NCI-H2196 (cell line): ENCODE data around the gene ISG20L2.

Experiments used
- DNase-seq: peaks from one replicate; lab custom pipeline; 2025; ENCODE audit not compliant: unreplicated experiment; lab: John Stamatoyannopoulos, UW

The ISG20L2 gene

DNA sequence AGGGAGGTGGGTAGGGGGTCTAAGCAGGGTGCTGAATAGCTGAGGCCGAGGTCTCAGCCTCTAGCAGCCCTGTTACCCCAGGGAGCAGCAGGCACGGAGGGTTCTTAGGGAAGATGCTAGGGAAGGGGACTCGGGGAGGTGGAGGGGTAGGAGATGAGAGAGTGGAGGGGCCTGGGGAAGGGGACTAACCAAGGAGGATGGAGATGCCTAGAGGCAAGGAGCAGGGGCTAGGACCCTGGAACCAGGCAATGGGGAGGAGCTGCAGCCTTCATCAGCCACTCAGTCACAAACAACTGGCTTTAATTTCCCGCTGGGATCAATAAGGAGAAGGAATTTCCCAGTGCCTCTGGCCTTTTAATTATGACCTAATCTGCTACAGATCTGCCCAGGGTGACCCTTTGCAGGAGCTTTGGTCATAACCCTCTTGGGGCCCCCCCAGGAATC is 20.3 kb downstream of the ISG20L2 start:
- DNase-seq = no peak

DNA sequence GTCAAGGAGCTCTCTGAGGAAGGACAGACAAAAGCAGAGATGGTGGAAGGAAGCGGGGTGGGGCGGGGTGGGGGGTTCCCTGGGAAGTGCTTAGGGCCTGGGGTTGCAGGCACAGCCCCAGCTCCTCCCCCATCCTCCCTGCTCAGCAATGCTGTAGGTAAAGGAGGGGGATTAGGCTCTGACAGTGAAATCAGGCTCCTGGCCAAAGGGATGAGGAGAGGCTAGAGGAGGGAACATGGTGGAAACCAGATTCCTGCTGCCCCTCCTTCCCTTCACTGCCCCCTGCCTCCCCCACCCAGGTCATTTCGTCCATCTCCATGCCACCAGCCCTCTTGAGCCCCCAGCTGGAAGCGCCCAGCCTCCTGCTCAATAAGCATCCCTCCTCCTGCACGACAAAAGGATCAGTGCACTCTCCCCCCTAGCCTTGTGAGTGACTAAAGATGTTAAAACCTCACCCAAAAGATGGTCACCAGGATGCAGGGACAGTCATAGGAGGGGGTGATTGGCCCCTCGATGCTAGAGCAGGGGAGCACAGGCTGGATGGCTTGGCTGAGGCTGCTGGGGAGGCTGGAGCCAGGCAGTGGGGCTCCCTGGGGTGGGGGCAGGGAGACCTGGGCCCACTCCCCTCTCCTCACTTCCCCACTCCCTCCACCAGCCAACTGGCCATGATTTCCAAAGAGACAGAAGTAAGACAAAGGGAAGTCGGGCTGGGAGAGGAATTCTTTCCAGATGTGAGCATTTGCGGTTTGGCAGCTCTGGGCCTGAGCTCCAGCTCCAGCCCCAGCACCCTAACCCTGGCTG is 20.9 kb downstream of the ISG20L2 start:
- DNase-seq = no peak

DNA sequence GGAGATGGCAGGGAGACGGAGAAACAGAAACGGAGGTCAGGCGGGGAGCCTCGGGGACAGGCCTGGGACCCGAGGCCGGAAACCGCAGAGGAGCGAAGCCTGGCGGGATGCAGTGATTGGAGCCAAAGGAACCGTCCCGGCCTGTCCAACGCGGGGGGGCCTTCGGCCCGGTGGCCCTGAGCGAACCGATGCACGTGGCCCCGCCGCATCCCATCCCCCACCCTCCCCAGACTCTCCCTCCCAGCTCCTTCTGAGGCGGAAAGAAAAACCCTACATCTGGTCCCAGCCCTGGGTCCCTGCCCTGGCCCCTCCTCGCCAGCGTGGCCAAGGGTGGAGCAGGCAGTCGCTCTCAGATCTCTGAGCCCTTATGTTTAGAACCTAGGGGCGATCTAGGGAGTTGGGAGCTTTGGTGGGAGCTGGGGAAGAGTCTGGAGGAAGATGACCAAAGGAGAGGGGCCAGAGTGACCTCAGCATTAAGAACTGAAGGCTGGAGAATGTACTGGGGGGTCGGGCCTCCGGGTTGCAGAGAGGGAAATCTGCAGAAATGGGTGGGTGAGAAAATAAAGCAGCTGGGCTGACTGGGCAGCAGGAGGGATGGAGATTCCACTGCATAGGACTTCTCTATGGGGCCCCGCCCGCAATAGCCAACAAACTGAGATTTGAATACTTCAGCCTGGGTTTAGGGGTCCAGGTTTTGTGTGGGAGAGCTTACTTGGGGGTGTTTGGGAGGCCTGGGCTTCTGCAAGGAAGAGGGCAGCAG is 21.7 kb downstream of the ISG20L2 start:
- DNase-seq = no peak

DNA sequence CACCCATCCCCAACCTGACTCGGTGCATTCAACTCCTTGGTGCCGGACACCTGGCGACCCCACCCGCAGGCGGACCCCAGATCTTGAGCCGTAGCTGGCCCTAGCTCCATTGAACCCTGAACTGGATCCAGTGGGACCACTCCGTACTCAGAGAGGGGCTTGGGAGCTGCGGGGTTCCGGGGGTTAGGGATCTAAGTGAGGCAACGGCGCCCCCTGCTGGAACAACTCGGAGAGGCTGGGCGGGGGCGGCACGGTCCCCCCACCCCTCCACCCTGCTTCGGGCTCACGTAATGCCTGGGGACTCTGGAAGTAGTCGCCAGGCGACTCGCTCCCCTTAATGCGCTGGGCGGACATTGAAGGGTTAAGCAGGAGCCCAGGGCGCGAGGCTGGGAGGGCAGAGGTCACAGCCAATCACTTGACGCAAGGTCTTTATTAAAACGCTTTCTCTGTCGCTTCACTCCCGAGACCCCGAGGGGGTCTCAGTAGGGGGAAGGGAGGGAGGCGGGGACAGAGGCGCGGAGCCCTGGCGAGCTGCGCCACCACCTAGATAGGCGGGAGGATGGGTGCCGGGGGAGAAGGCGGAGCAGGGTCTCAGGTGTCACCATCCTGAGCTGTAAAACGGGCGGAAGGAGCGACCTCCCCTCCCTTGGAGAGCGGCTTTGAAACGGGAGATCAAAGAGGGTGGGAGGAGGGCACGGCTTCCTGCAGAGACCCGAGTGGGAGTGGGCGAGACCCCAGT is 22.5 kb downstream of the ISG20L2 start:
- DNase-seq = peak; percentile 71

DNA sequence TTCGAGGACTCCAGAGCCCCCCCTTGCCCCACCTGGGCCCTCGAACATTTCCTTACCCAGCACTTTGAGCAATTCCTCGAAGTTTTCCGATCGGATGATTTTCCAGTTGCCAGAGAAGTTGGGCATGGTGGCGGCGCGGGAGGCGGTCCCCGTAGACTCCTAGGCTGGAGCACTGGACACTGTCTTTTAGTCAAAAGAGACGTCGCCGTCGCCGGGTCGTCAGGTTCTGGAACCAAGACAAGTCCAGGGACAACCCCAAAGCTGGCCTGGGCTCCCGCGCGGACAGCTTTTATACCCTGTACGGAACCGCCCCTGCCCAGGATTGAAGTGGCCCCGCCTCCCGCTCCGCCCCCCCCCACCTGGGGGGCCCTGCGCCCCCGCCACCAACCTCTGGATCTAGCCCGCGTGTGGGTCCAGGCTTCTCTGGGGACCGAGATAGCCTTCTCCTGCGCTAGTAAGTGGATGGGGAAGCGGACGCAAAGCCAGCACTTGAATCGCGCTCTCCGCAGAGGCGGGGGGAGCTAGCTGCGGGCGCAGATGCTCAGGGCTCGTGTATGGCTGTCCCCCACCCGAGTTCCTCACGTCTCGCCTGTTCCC is 23.1 kb downstream of the ISG20L2 start, which contains the start of gene CRABP2:
Gene CRABP2, minus strand, starts transcription at position 263 of the 597 bp plus-strand sequence. Its CDS starts 137 bp downstream, at position 126.
- no peak for DNase-seq

DNA sequence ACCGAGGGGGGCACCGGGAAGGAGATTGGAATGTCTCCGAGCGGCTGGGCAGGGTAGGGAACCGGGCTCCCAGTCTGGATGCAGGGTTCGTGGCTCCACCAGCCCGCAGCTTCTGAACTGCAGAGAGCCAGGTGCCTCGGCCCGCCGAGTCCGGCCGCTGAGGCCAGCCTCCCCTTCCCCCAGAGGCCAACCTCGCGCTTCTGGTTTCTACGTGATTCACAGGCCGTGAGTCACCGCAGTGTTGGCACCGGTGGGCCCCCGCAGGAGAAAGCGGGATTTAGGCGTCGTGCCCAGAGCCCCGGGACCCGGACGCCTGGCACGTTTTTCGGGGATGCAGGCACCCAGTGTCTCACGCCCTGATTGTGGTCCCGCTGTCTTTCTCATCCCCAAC is 23.6 kb downstream of the ISG20L2 start:
- DNase-seq = no peak

DNA sequence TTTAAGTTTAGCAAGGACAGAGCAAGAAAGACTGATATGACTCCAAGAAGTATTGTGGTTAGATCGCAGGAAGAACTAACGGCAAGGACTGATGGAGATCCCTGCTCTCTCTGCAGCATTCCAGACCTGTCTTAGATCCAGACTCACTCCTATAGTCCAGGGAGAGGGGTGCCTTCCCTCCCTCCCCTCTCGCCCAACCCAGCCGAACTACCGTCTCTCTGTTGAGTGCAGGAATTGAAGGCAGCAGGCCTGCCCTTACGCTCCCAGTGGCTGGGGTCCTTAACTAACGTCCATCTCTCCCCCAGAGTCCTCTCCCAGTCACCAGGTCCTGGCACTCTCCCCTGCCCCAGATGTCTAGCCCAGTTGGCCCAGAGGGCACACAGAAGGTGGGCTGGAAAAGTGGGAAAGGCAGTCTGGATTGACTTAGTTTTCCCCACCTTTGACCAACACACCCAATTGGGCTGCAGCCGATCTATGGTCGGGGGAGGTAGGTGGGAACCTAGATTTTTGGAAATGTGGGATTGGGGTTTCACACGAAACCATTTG is 24.3 kb downstream of the ISG20L2 start:
- no peak for DNase-seq

DNA sequence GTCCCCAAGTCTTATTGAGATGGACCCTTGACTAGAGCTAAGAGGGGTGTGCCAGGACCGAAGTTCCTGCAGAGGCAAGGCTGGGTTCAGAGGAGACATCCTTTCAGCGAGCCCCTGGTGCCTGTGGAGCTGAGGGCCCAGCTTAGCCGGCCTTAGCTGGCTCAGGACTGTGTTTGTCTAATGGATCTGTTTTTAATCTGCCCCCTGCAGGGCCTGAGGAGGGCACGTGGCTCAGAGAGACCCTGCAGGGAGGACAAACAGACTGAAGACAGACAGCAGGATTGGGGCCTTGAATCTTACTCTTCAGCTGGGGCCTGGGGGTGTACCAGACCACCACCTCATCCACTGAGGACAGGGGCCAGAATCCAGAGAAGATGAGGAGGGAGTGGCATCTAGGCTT is 24.8 kb downstream of the ISG20L2 start:
- no peak for DNase-seq

DNA sequence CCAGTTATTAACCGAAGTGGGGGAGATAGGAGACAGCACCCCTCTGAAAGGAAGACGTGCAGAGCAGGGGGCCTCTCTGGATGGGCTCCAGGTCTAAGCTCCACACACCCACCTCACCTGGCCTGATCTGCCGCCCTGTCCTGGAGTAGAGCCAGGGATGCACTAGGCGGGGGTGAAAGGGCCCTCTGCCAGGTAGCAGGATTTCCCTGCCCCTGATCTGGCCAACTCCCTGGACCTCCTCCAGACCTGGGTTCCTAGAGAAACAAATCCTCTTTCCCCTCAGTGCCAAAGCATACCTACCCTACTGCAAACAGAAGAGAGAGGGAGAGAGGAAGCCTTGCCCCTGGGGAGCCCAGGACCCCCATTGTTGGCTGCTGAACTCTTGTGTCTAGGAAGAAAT is 25.2 kb downstream of the ISG20L2 start:
- DNase-seq = peak; percentile 29

DNA sequence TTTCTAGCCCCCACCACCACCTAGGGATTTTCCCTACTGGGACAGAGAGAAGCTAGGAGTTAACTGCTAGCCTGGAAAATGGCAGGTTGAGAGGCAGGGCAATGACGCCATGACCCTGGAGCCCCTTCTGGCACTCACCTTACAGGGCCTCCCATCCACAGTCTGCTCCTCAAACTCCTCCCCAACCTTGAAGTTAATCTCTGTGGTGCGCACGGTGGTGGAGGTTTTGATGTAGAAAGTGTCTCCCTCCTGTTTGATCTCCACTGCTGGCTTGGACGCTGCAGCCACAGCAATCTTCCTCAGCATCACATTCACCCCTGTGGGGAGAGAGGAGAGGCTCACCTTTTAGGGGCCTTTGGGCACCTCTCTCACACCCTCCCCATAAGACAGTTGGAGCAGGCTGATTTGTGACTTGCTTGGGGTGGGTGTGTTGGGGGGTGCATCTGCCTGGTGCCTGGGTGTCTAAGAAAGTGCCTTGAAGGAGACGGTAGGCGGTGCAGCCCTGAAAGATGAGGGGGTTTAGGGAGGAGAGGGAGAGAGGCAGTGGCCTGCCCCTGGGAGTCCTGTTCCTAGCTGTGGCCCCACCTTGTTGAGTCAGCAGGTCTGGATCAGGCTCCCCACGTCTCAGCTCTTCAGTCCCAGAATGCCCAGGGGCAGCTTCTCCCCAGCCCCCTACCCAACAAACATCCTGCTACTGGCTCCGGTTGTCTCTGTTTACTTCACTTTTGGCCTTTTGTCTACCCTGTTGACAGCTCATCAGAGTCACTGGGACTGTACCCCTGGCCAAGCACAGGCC is 27.6 kb downstream of the ISG20L2 start:
- DNase-seq = no peak

DNA sequence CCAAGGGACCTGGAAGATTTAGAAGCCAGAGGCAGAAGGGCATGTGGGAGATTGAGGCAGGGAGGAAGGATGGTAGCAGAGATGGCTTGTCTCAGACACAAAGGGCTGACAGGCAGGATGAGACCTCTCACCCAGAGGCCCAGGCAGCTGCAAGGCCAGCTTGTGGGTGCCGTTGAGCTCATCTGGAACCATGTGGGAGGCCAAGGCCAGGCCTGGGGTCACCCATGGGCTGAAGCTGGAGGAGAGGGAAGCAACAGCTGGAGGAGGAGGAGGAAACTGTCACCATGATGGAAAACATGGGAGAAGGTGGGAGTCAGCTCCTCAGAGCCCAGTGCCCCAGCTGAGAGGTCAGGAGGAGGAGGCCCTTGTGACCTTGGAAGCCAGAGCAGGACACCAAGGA is 29.6 kb downstream of the ISG20L2 start:
- no peak for DNase-seq

DNA sequence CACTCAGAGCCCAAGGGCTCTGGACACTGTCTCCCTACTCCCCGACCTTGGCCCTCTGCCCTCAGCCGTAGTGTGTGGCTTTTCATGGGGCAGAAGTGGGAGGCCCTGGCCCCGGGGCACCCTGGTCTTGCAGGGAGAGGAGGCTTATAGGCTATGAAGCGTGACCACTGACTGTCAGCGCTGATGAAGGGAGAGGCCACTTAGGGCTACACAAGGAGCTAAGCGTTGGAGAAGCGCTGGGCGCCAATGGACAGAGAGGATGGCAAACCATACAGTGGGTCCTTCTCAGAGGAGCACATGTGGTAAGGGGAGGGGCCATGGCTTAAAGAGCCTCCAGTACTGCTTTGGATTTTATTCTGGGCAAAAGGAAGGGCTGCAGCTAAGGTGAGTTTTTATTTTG is 31.1 kb downstream of the ISG20L2 start:
- DNase-seq = no peak

DNA sequence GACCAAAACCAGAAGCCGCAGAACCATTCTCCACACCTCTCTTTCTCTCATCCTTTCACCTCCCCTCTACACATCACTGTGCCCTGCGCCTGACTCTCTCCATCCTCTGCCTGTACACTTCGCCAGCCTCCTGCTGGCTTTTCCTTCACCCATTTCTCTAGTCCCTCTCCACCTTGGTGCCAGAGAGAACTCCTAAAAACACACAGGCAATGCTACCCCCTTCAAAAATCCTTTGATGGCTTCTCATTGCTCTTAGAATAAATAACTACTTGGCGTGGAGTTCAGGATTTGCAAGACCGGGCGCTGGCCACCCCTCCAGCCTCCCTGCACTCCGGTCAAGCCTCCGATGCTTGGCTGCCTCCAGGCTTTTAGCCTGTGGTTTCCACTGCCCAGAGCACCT is 31.8 kb downstream of the ISG20L2 start:
- DNase-seq = no peak

DNA sequence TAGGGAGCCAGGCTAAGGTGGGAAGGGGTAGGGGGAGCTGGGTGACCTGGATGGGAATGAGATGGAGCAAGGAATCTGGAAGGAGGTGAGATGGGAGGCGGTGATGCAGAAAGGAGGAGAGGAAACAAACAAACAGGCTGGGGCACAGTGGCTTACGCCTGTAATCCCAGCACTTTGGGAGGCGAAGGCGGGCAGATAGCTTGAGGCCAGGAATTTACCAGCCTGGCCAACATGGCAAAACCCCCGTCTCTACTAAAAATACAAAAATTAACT is 33.9 kb downstream of the ISG20L2 start:
- no peak for DNase-seq

DNA sequence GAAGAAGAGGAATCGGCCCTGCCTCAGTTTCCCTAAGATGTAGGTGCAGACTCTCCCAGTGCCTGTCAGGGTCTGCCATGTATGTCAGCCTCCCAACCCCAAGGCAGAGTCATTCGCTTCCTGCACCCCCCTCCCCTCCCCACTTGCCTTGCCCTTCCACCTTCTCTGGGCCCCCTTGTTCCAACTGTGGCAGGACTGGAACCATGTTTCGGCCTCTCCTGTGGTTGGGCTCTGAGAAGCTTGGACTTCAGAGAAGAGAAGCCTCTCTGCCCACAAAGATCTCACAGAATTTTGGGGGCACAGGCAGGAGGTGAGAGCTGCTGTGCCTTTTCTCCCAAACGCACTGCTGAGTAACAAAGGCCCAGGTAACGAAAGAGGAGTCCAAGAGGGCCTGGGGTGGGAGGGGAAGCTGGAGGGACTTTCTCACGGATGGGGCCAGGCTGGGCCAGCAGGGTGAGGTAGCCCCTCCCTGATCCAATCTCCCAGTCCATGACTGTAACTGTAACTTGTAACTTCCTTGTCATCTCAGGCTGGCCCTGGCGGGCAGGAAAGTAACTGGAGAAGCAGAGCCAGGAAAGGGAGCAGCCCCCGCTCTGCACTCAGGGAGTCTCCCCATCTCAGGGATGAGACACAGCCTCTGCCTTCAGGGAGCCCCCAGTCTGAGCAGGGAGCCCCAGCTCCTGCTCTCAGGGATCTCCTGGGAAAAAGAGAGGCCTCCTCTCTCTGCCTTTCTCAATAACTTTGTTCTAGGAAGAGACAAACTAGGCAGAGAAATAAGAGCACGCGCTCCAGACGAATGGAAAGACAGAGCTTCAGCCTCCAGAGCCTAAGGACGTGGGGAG is 34.5 kb downstream of the ISG20L2 start:
- peak; percentile 31 for DNase-seq

DNA sequence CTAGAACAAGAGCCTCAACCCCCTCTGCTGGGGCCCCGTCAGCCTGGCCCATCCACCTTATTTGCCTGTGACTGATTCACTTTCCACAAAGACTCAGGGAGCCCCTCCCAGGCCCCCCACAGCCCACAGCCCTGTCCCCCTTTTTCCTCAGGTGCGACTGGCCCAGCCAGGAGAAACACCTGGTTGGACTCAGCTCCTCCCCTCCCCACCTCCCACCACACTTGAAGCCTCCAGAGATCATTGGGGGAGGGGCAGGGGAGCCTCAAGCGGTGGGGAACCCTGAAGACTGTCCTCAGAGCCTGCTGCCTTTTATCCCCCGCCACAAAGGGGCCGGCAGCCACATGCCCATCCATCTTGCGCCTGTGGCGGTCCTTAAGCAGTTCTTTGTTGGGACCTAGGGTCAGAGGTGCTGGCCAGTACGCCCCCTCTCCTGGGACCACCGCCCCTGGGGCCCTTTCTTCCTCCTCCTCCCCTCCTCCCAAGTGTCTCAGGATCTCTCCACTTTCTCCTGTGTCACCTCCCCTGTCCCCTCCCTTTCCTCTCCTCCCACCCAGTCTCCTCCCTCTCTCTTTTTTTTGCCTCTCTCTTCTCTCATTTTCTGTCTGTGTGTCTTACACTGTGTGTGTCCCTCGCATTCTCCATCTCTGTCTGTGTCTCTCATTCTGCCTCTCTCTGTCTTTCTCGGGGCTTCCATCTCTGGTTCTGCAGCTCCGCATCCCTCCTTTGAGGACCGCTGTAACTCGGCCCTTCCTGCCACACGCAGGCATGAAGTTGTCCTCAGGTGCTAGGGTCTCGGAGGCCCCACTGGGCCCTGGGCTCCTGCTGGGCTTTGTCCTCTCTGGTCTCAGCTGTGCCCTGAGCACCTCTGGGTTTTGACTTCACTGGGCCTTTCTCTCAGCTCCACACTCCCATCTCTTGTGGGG is 35.4 kb downstream of the ISG20L2 start:
- peak; percentile 48 for DNase-seq

DNA sequence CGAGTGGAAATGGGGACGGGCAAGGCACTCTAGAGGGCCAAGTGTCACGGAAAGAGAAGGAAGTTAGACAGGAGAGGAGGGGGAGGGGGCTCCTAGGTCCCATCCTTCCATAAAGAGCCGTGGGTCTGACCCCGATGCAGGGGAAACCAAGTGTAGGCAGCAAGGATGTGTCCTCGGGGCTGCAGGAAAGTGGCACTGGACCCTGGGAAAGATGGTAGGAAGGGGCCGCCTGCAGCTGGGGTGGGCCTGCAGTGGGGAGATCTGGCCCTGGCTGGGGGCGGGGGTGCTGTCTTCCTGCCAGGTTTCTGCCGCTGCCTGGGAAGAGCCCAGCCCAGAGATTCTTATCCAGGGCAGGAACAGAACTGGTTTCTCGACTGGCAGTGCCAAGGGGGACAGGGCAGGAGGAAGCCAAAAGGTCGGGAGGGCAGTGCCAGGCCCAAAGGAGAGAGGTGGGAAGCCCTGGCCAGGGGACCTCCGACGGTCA is 36.1 kb downstream of the ISG20L2 start:
- DNase-seq = no peak
